Ishikawa (cell line): ENCODE data around the gene ZNF627.

Experiments used
- RAD21 ChIP-seq: IDR thresholded peaks from 2 replicates; pipeline ENCODE4 v1.6.1; 2012; ENCODE audit warnings: low read depth
- YY1 ChIP-seq: IDR thresholded peaks from 2 replicates; pipeline ENCODE4 v1.6.1; 2012; ENCODE audit warnings: low read depth
- TF ChIP-seq, protein P1 (sequence below): IDR thresholded peaks from 2 replicates; pipeline ENCODE4 v1.6.1; 2012; ENCODE audit warnings: low read depth, mild to moderate bottlenecking

DNA sequence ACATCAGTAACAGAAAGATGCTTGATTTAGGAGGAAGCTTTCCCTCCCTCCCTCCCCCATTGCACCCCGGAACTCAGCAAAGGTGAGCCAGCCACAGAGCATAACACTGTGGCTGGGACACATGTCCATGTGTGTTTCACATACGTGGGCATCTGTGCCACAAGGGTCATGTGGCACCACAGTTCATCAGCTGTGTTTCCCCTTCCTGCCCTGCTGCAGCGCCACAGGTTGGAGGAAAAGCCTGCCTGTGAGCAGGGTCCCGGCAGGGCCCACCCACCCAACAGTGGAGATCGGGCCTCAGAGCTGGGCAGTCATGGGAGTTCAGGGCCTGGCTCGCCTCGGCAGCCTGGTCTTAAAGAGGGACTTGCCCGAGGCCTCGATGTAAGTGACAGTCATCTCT is 22.6 kb upstream of the ZNF627 start:
- TF ChIP-seq YY1 (no peak), RAD21 (no peak)
- TF ChIP-seq, protein P1, sequence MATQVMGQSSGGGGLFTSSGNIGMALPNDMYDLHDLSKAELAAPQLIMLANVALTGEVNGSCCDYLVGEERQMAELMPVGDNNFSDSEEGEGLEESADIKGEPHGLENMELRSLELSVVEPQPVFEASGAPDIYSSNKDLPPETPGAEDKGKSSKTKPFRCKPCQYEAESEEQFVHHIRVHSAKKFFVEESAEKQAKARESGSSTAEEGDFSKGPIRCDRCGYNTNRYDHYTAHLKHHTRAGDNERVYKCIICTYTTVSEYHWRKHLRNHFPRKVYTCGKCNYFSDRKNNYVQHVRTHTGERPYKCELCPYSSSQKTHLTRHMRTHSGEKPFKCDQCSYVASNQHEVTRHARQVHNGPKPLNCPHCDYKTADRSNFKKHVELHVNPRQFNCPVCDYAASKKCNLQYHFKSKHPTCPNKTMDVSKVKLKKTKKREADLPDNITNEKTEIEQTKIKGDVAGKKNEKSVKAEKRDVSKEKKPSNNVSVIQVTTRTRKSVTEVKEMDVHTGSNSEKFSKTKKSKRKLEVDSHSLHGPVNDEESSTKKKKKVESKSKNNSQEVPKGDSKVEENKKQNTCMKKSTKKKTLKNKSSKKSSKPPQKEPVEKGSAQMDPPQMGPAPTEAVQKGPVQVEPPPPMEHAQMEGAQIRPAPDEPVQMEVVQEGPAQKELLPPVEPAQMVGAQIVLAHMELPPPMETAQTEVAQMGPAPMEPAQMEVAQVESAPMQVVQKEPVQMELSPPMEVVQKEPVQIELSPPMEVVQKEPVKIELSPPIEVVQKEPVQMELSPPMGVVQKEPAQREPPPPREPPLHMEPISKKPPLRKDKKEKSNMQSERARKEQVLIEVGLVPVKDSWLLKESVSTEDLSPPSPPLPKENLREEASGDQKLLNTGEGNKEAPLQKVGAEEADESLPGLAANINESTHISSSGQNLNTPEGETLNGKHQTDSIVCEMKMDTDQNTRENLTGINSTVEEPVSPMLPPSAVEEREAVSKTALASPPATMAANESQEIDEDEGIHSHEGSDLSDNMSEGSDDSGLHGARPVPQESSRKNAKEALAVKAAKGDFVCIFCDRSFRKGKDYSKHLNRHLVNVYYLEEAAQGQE, result no peak
